Measurements from ENCODE around the gene GPR162.

The GPR162 gene

GRCh38 chr12:6780573-6780972 is 41.0 kb upstream of the GPR162 start:
- H3K4me2 ChIP-seq (ENCODE audit: low read length), result no peak overlapping the region
- no peak overlapping the region for H3K27ac ChIP-seq (ENCODE audit: low read depth, low read length)
- H3K9ac ChIP-seq (ENCODE audit: low read length), result no peak overlapping the region
- H2AK5ac ChIP-seq (ENCODE audit: low read length), result no peak overlapping the region
- H3K36me3 ChIP-seq (ENCODE audit: control insufficient read depth, insufficient read depth, low read length), result no peaks in the 10 kb centered on the region
- no peak overlapping the region for H2BK5ac ChIP-seq (ENCODE audit: low read length)
- no peaks in the 10 kb centered on the region for H3K79me1 ChIP-seq (ENCODE audit: low read length)
- no peak overlapping the region for H3K4me3 ChIP-seq (ENCODE audit: low read length)
- H4K5ac ChIP-seq (ENCODE audit: low read length), result no peak overlapping the region
- no peaks in the 10 kb centered on the region for H3K79me2 ChIP-seq (ENCODE audit: control insufficient read depth, insufficient read depth, low read length)
- peak overlapping the region; percentile 34 for H3K56ac ChIP-seq (ENCODE audit: low read length)
- H4K8ac ChIP-seq (ENCODE audit: low read depth, low read length), result no peak overlapping the region
- H3K18ac ChIP-seq (ENCODE audit: low read length), result no peak overlapping the region
- H3K4me1 ChIP-seq (ENCODE audit: control insufficient read depth, low read depth, low read length), result peaks cover 4% of the 10 kb centered on the region
- no peak overlapping the region for H3K23ac ChIP-seq (ENCODE audit: low read length)
- no CpG with 5 or more reads among the region's 6 CpGs for WGBS (ENCODE audit: extremely low coverage, insufficient coverage, low lambda C conversion rate)
- H2BK15ac ChIP-seq (replicated peaks; ENCODE audit: low read depth), result no peak overlapping the region
- DNase-seq, result no peak
- no peaks in the 10 kb centered on the region for H3K27me3 ChIP-seq (ENCODE audit: insufficient read depth, low read length, poor library complexity)
- H2BK120ac ChIP-seq (ENCODE audit: low read depth, low read length), result no peak overlapping the region
- H3K4ac ChIP-seq (ENCODE audit: low read depth, low read length), result no peak overlapping the region

GRCh38 chr12:6782119-6782518 is 39.5 kb upstream of the GPR162 start:
- H3K79me2 ChIP-seq (ENCODE audit: control insufficient read depth, insufficient read depth, low read length), result no peaks in the 10 kb centered on the region
- no peak overlapping the region for H4K5ac ChIP-seq (ENCODE audit: low read length)
- H2BK120ac ChIP-seq (ENCODE audit: low read depth, low read length), result no peak overlapping the region
- no peaks in the 10 kb centered on the region for H3K27me3 ChIP-seq (ENCODE audit: insufficient read depth, low read length, poor library complexity)
- no peak for DNase-seq
- H3K18ac ChIP-seq (ENCODE audit: low read length), result no peak overlapping the region
- H3K36me3 ChIP-seq (ENCODE audit: control insufficient read depth, insufficient read depth, low read length), result no peaks in the 10 kb centered on the region
- no peak overlapping the region for H2AK5ac ChIP-seq (ENCODE audit: low read length)
- no peak overlapping the region for H3K23ac ChIP-seq (ENCODE audit: low read length)
- H3K9ac ChIP-seq (ENCODE audit: low read length), result no peak overlapping the region
- H3K56ac ChIP-seq (ENCODE audit: low read length), result no peak overlapping the region
- H3K27ac ChIP-seq (ENCODE audit: low read depth, low read length), result no peak overlapping the region
- H4K8ac ChIP-seq (ENCODE audit: low read depth, low read length), result no peak overlapping the region
- no peak overlapping the region for H3K4ac ChIP-seq (ENCODE audit: low read depth, low read length)
- H3K4me3 ChIP-seq (ENCODE audit: low read length), result no peak overlapping the region
- no peak overlapping the region for H2BK5ac ChIP-seq (ENCODE audit: low read length)
- H3K4me1 ChIP-seq (ENCODE audit: control insufficient read depth, low read depth, low read length), result peaks cover 4% of the 10 kb centered on the region
- WGBS (ENCODE audit: extremely low coverage, insufficient coverage, low lambda C conversion rate), result no CpG with 5 or more reads among the region's 6 CpGs
- H3K79me1 ChIP-seq (ENCODE audit: low read length), result no peaks in the 10 kb centered on the region
- no peak overlapping the region for H2BK15ac ChIP-seq (replicated peaks; ENCODE audit: low read depth)
- H3K4me2 ChIP-seq (ENCODE audit: low read length), result no peak overlapping the region

DNA sequence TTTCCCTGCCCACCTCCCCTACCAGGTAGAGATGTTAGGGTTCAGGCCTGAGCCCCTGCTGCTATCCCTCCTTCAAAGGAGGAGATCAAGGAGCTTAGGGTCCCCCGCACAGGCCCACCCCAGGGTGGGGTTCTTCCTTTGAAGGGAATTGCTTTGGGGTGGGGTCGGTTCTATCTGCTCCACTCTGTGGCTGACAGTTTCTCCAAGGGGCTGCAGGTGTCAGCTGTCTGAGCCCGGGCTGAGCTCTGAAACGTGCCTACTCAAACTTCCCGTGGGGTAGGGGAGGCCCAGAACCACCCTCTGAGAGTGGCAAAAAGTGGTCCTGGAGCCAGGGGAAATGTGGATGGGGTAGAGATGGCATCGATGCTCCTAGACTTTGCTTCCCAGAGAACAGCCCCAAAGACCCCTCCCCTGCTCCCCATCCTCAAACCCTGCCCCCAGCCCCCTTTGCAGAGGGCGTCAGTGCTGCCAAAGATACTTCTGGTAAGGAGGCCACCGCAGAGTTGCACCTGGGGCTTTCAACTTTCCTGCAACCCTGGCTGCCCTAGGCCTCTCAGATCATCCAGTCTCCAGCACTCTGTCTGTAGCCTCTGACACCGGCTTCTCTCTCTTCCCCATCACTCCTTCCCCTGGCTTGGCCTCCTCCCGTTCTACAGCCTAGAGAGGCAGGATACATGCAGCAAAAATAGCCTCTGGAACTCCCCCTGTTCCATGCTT is 38.6 kb upstream of the GPR162 start:
- no peak for DNase-seq

DNA sequence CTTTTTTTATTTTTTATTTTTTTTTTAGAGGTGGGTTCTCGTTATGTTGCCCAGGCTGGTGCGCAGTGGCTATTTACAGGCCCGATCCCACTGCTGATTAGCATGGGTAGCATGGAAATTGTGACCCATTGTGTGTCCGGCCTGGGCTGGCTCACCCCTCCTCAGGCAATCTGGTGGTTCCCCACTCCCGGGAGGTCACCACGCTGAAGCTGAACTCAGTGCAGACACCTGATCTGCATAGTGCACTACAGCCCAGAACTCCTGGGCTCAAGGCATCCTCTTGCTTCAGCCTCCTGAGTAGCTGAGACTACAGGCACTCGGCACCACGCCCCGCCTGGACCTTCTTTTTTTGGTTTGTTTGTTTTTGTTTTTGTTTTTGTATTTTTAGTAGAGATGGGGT is 37.8 kb upstream of the GPR162 start:
- Histone ChIP-seq H3K18ac (ENCODE audit: low read length) (no peak overlapping the region), H2AK5ac (ENCODE audit: low read length) (no peak overlapping the region), H3K4me2 (ENCODE audit: low read length) (no peak overlapping the region), H3K4ac (ENCODE audit: low read depth, low read length) (no peak overlapping the region), H2BK5ac (ENCODE audit: low read length) (no peak overlapping the region), H4K5ac (ENCODE audit: low read length) (no peak overlapping the region), H4K8ac (ENCODE audit: low read depth, low read length) (no peak overlapping the region), H3K27ac (ENCODE audit: low read depth, low read length) (no peak overlapping the region), H3K36me3 (ENCODE audit: control insufficient read depth, insufficient read depth, low read length) (no peaks in the 10 kb centered on the region), H3K4me3 (ENCODE audit: low read length) (no peak overlapping the region), H2BK120ac (ENCODE audit: low read depth, low read length) (no peak overlapping the region), H3K9ac (ENCODE audit: low read length) (no peak overlapping the region), H2BK15ac (replicated peaks; ENCODE audit: low read depth) (no peak overlapping the region), H3K4me1 (ENCODE audit: control insufficient read depth, low read depth, low read length) (no peaks in the 10 kb centered on the region), H3K23ac (ENCODE audit: low read length) (no peak overlapping the region), H3K79me2 (ENCODE audit: control insufficient read depth, insufficient read depth, low read length) (no peaks in the 10 kb centered on the region), H3K27me3 (ENCODE audit: insufficient read depth, low read length, poor library complexity) (no peaks in the 10 kb centered on the region), H3K56ac (ENCODE audit: low read length) (no peak overlapping the region), H3K79me1 (ENCODE audit: low read length) (no peaks in the 10 kb centered on the region)
- WGBS (ENCODE audit: extremely low coverage, insufficient coverage, low lambda C conversion rate), result no CpG with 5 or more reads among the region's 9 CpGs
- DNase-seq, result no peak

More for the DNA sequence above, 38.6 kb upstream of the GPR162 start:
- H4K5ac ChIP-seq (ENCODE audit: low read length), result no peak overlapping the region
- peaks cover 4% of the 10 kb centered on the region for H3K4me1 ChIP-seq (ENCODE audit: control insufficient read depth, low read depth, low read length)
- no peak overlapping the region for H3K4ac ChIP-seq (ENCODE audit: low read depth, low read length)
- no peak overlapping the region for H4K8ac ChIP-seq (ENCODE audit: low read depth, low read length)
- no peak overlapping the region for H2AK5ac ChIP-seq (ENCODE audit: low read length)
- no peak overlapping the region for H2BK120ac ChIP-seq (ENCODE audit: low read depth, low read length)
- no peaks in the 10 kb centered on the region for H3K79me1 ChIP-seq (ENCODE audit: low read length)
- no peak overlapping the region for H3K23ac ChIP-seq (ENCODE audit: low read length)
- WGBS (ENCODE audit: extremely low coverage, insufficient coverage, low lambda C conversion rate), result no CpG with 5 or more reads among the region's 10 CpGs
- no peak overlapping the region for H2BK5ac ChIP-seq (ENCODE audit: low read length)
- no peaks in the 10 kb centered on the region for H3K79me2 ChIP-seq (ENCODE audit: control insufficient read depth, insufficient read depth, low read length)
- no peak overlapping the region for H3K56ac ChIP-seq (ENCODE audit: low read length)
- no peak overlapping the region for H3K9ac ChIP-seq (ENCODE audit: low read length)
- no peak overlapping the region for H2BK15ac ChIP-seq (replicated peaks; ENCODE audit: low read depth)
- H3K36me3 ChIP-seq (ENCODE audit: control insufficient read depth, insufficient read depth, low read length), result no peaks in the 10 kb centered on the region
- H3K27ac ChIP-seq (ENCODE audit: low read depth, low read length), result no peak overlapping the region
- H3K18ac ChIP-seq (ENCODE audit: low read length), result no peak overlapping the region
- no peak overlapping the region for H3K4me2 ChIP-seq (ENCODE audit: low read length)
- no peak overlapping the region for H3K4me3 ChIP-seq (ENCODE audit: low read length)
- no peaks in the 10 kb centered on the region for H3K27me3 ChIP-seq (ENCODE audit: insufficient read depth, low read length, poor library complexity)

DNA sequence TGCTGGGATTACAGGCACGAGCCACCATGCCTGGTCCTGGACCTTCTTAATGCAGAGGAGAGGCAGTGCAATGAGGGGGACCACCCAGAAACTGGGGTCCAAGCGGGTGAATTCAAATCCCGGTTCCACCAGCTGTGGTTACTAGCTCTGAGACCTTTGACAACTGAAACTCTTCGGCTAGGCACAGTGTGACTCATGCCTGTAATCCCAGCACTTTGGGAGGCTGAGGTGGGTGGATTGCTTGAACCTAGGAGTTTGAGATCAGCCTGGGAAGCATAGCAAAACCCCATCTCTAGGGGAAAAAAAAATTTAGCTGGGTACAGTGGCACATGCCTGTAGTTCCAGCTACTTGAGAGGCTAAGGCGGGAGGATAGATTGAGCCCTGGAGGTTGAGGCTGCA is 37.3 kb upstream of the GPR162 start:
- Histone ChIP-seq H3K4me2 (ENCODE audit: low read length) (no peak overlapping the region), H3K18ac (ENCODE audit: low read length) (no peak overlapping the region), H3K36me3 (ENCODE audit: control insufficient read depth, insufficient read depth, low read length) (no peaks in the 10 kb centered on the region), H3K4ac (ENCODE audit: low read depth, low read length) (no peak overlapping the region), H3K4me3 (ENCODE audit: low read length) (no peak overlapping the region), H3K27ac (ENCODE audit: low read depth, low read length) (no peak overlapping the region), H3K56ac (ENCODE audit: low read length) (no peak overlapping the region), H4K8ac (ENCODE audit: low read depth, low read length) (no peak overlapping the region), H3K27me3 (ENCODE audit: insufficient read depth, low read length, poor library complexity) (no peaks in the 10 kb centered on the region), H3K23ac (ENCODE audit: low read length) (no peak overlapping the region), H2BK15ac (replicated peaks; ENCODE audit: low read depth) (no peak overlapping the region), H2BK120ac (ENCODE audit: low read depth, low read length) (no peak overlapping the region), H3K79me2 (ENCODE audit: control insufficient read depth, insufficient read depth, low read length) (no peaks in the 10 kb centered on the region), H4K5ac (ENCODE audit: low read length) (no peak overlapping the region), H2AK5ac (ENCODE audit: low read length) (no peak overlapping the region), H2BK5ac (ENCODE audit: low read length) (no peak overlapping the region), H3K79me1 (ENCODE audit: low read length) (no peaks in the 10 kb centered on the region), H3K4me1 (ENCODE audit: control insufficient read depth, low read depth, low read length) (no peaks in the 10 kb centered on the region), H3K9ac (ENCODE audit: low read length) (no peak overlapping the region)
- no peak for DNase-seq
- WGBS (ENCODE audit: extremely low coverage, insufficient coverage, low lambda C conversion rate), result no CpG with 5 or more reads among the region's 5 CpGs

DNA sequence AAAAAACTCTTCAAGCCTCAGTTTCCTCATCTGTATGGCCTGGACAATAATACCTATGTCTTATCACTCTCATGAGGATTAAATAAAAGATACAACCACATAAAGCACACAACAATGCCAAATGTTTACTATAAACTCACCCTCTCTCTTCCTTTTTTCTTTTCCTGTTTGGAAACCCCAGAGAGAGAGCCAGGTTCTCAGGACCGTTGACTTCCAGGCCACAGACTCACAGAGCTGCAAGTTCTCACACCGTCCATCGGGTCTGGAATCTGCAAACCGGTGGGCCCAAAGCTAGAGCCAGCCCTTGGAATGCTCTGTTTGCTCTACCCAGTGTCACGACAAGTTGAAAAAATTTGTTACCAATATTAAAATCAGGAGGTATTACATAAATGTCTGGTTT is 36.9 kb upstream of the GPR162 start:
- no peak overlapping the region for H4K5ac ChIP-seq (ENCODE audit: low read length)
- H2BK120ac ChIP-seq (ENCODE audit: low read depth, low read length), result no peak overlapping the region
- no peak overlapping the region for H3K9ac ChIP-seq (ENCODE audit: low read length)
- H3K79me2 ChIP-seq (ENCODE audit: control insufficient read depth, insufficient read depth, low read length), result no peaks in the 10 kb centered on the region
- H3K23ac ChIP-seq (ENCODE audit: low read length), result no peak overlapping the region
- no peak overlapping the region for H3K4ac ChIP-seq (ENCODE audit: low read depth, low read length)
- WGBS (ENCODE audit: extremely low coverage, insufficient coverage, low lambda C conversion rate), result no CpG with 5 or more reads among the region's 5 CpGs
- no peaks in the 10 kb centered on the region for H3K27me3 ChIP-seq (ENCODE audit: insufficient read depth, low read length, poor library complexity)
- no peak overlapping the region for H2BK5ac ChIP-seq (ENCODE audit: low read length)
- H2BK15ac ChIP-seq (replicated peaks; ENCODE audit: low read depth), result no peak overlapping the region
- no peak for DNase-seq
- H3K4me1 ChIP-seq (ENCODE audit: control insufficient read depth, low read depth, low read length), result peaks cover 3% of the 10 kb centered on the region
- no peak overlapping the region for H3K4me3 ChIP-seq (ENCODE audit: low read length)
- no peak overlapping the region for H2AK5ac ChIP-seq (ENCODE audit: low read length)
- no peak overlapping the region for H3K56ac ChIP-seq (ENCODE audit: low read length)
- no peak overlapping the region for H3K4me2 ChIP-seq (ENCODE audit: low read length)
- H3K36me3 ChIP-seq (ENCODE audit: control insufficient read depth, insufficient read depth, low read length), result no peaks in the 10 kb centered on the region
- H3K27ac ChIP-seq (ENCODE audit: low read depth, low read length), result no peak overlapping the region
- H4K8ac ChIP-seq (ENCODE audit: low read depth, low read length), result no peak overlapping the region
- no peaks in the 10 kb centered on the region for H3K79me1 ChIP-seq (ENCODE audit: low read length)
- H3K18ac ChIP-seq (ENCODE audit: low read length), result no peak overlapping the region

Data from mesendoderm (in vitro differentiated cells).